ENCODE data around the gene ADAM22. TPM values are rescaled to one million over a fixed set of nuclear protein-coding genes. Genes with fewer than 3 reads are reported as not detected.
"Not testable (repeated sequence)": the region's sequence is repeated elsewhere in the genome, so short reads cannot be mapped to it uniquely, and the experiment has no call there.

Gene ADAM22
- total and polyA plus RNA-seq, 2 experiments from 2014 or later = 1.1 to 5.8 TPM

GRCh38 chr7:88150033-88150432 is 216.0 kb downstream of the ADAM22 start:
- peaks cover 27% of the 10 kb centered on the region for H3K4me1 ChIP-seq (ENCODE audit: low read depth)
- no peaks in the 10 kb centered on the region for H3K9me3 ChIP-seq (ENCODE audit: low read depth)
- no peak overlapping the region for H3K4me3 ChIP-seq
- peak in 1 of 2 donors; percentile 40 for DNase-seq (ENCODE audit: low read depth in 1 of 2, low spot score in 1 of 2)
- H3K36me3 ChIP-seq = no peaks in the 10 kb centered on the region
- no peak for TF ChIP-seq CTCF (IDR thresholded peaks at IDR 0.05; ENCODE audit: low read depth, low read length)
- H3K27me3 ChIP-seq = no peaks in the 10 kb centered on the region
- no peak overlapping the region for H3K27ac ChIP-seq

- no peak for TF ChIP-seq CTCF (IDR thresholded peaks at IDR 0.05; ENCODE audit: low read depth, low read length)
- H3K36me3 ChIP-seq = no peaks in the 10 kb centered on the region
- no peak for DNase-seq (ENCODE audit: low read depth in 1 of 2, low spot score in 1 of 2)
- peaks cover 27% of the 10 kb centered on the region for H3K4me1 ChIP-seq (ENCODE audit: low read depth)
- H3K27me3 ChIP-seq = no peaks in the 10 kb centered on the region
- no peak overlapping the region for H3K27ac ChIP-seq
- no peaks in the 10 kb centered on the region for H3K9me3 ChIP-seq (ENCODE audit: low read depth)
- H3K4me3 ChIP-seq = no peak overlapping the region
Observed at GRCh38 chr7:88151119-88151790, 217.2 kb downstream of the ADAM22 start.

GRCh38 chr7:88153378-88153777 is 219.3 kb downstream of the ADAM22 start:
- DNase-seq (ENCODE audit: low read depth in 1 of 2, low spot score in 1 of 2) = no peak
- Histone ChIP-seq H3K27ac (no peak overlapping the region), H3K9me3 (ENCODE audit: low read depth) (no peaks in the 10 kb centered on the region), H3K4me3 (no peak overlapping the region), H3K36me3 (no peaks in the 10 kb centered on the region), H3K27me3 (no peaks in the 10 kb centered on the region), H3K4me1 (ENCODE audit: low read depth) (peaks cover 22% of the 10 kb centered on the region)
- TF ChIP-seq CTCF (IDR thresholded peaks at IDR 0.05; ENCODE audit: low read depth, low read length) = no peak

- Histone ChIP-seq H3K36me3 (no peaks in the 10 kb centered on the region), H3K4me1 (ENCODE audit: low read depth) (peaks cover 3% of the 10 kb centered on the region), H3K27ac (no peak overlapping the region), H3K27me3 (no peaks in the 10 kb centered on the region), H3K9me3 (ENCODE audit: low read depth) (no peaks in the 10 kb centered on the region), H3K4me3 (no peak overlapping the region)
- no peak for TF ChIP-seq CTCF (IDR thresholded peaks at IDR 0.05; ENCODE audit: low read depth, low read length)
- no peak for DNase-seq (ENCODE audit: low read depth in 1 of 2, low spot score in 1 of 2)
Observed at GRCh38 chr7:88155756-88156155, 221.7 kb downstream of the ADAM22 start.

- H3K27me3 ChIP-seq = no peaks in the 10 kb centered on the region
Observed at GRCh38 chr7:88156356-88156755, 222.3 kb downstream of the ADAM22 start.

GRCh38 chr7:88159741-88160140 is 225.7 kb downstream of the ADAM22 start:
- not testable (repeated sequence) for H3K4me1 ChIP-seq (ENCODE audit: low read depth); H3K9me3 ChIP-seq (ENCODE audit: low read depth); DNase-seq (ENCODE audit: low read depth in 1 of 2, low spot score in 1 of 2); H3K4me3 ChIP-seq; H3K27me3 ChIP-seq; H3K27ac ChIP-seq; H3K36me3 ChIP-seq

More at GRCh38 chr7:88156356-88156755, 222.3 kb downstream of the ADAM22 start:
- Histone ChIP-seq H3K27ac (no peak overlapping the region), H3K36me3 (no peaks in the 10 kb centered on the region), H3K4me1 (ENCODE audit: low read depth) (no peaks in the 10 kb centered on the region), H3K9me3 (ENCODE audit: low read depth) (no peaks in the 10 kb centered on the region), H3K4me3 (no peak overlapping the region)
- no peak for TF ChIP-seq CTCF (IDR thresholded peaks at IDR 0.05; ENCODE audit: low read depth, low read length)
- no peak for DNase-seq (ENCODE audit: low read depth in 1 of 2, low spot score in 1 of 2)
